ENCODE results near the gene RPS27L.
"Not testable (repeated sequence)": the region's sequence is repeated elsewhere in the genome, so short reads cannot be mapped to it uniquely, and the experiment has no call there.

RPS27L gene

GRCh38 chr15:63098901-63099300, 58.4 kb downstream of the RPS27L start:
- not testable (repeated sequence) for DNase-seq (ENCODE audit: low read depth)

Data from HS-5 (cell line).